Astrocyte (in vitro differentiated cells and primary cell): ENCODE measurements around the gene GOLGA8S. TPM values are rescaled to one million over a fixed set of nuclear protein-coding genes. Genes with fewer than 3 reads are reported as not detected.

Source experiments
- DNase-seq: peaks from one replicate; pipeline ENCODE4 v3.0.0-alpha.2; 2010; ENCODE audit warnings: low read depth
- FAIRE-seq: peaks from 2 replicates; lab custom pipeline; 2011; peaks lifted over from hg19 to GRCh38; lab: Jason Lieb, UNC
- H2AFZ ChIP-seq: 2 replicates; pipeline ENCODE4 v1.6.0; 2012; ENCODE audit warnings: low read depth, low read length, inconsistent platforms
- H3K27ac ChIP-seq: 2 replicates; pipeline ENCODE4 v1.5.1; 2011; ENCODE audit warnings: low read depth, low read length, inconsistent platforms
- H3K27me3 ChIP-seq: 2 replicates; pipeline ENCODE4 v1.6.0; 2011; ENCODE audit warnings: low read length, inconsistent platforms; ENCODE audit not compliant: insufficient read depth
- H3K36me3 ChIP-seq: 2 replicates; pipeline ENCODE4 v1.5.1; 2011; ENCODE audit warnings: low read length, inconsistent platforms; ENCODE audit not compliant: insufficient read depth
- H3K4me1 ChIP-seq: 2 replicates; pipeline ENCODE4 v1.5.1; 2011; ENCODE audit warnings: low read length, inconsistent platforms; ENCODE audit not compliant: insufficient read depth
- H3K4me2 ChIP-seq: 2 replicates; pipeline ENCODE4 v1.6.0; 2012; ENCODE audit warnings: low read length, inconsistent platforms
- H3K4me3 ChIP-seq: 2 replicates; pipeline ENCODE4 v1.5.1; 2011; ENCODE audit warnings: low read depth, mild to moderate bottlenecking, low read length, inconsistent platforms; ENCODE audit not compliant: insufficient read depth
- H3K79me2 ChIP-seq: 2 replicates; pipeline ENCODE4 v1.6.0; 2012; ENCODE audit warnings: mild to moderate bottlenecking, low read length, inconsistent platforms; ENCODE audit not compliant: insufficient read depth
- H3K9ac ChIP-seq: 2 replicates; pipeline ENCODE4 v1.6.0; 2012; ENCODE audit warnings: mild to moderate bottlenecking, low read length, inconsistent platforms
- H3K9me3 ChIP-seq: 2 replicates; pipeline ENCODE4 v1.5.1; 2012; ENCODE audit warnings: low read depth, mild to moderate bottlenecking, low read length, inconsistent platforms; ENCODE audit not compliant: insufficient read depth
- H4K20me1 ChIP-seq: 2 replicates; pipeline ENCODE4 v1.6.0; 2012; ENCODE audit warnings: low read length, inconsistent platforms; ENCODE audit not compliant: insufficient read depth
- H3K27ac Mint-ChIP-seq: one replicate; pipeline ENCODE4 v1.8.0; 2021; ENCODE audit warnings: mild to moderate bottlenecking, mixed read lengths; ENCODE audit not compliant: unreplicated experiment
- H3K27me3 Mint-ChIP-seq: one replicate; pipeline ENCODE4 v1.8.0; 2021; ENCODE audit warnings: low read depth, mixed read lengths; ENCODE audit not compliant: unreplicated experiment
- H3K36me3 Mint-ChIP-seq: one replicate; pipeline ENCODE4 v1.8.0; 2021; ENCODE audit warnings: low read depth, mixed read lengths; ENCODE audit not compliant: unreplicated experiment
- H3K4me1 Mint-ChIP-seq: one replicate; pipeline ENCODE4 v1.8.0; 2021; ENCODE audit warnings: low read depth, mixed read lengths; ENCODE audit not compliant: unreplicated experiment
- H3K4me3 Mint-ChIP-seq: one replicate; pipeline ENCODE4 v1.8.0; 2021; ENCODE audit warnings: mild to moderate bottlenecking, moderate library complexity, mixed read lengths; ENCODE audit not compliant: unreplicated experiment
- H3K9me3 Mint-ChIP-seq: one replicate; pipeline ENCODE4 v1.8.0; 2021; ENCODE audit warnings: mild to moderate bottlenecking, mixed read lengths; ENCODE audit not compliant: unreplicated experiment
- EZH2 ChIP-seq: IDR thresholded peaks from 2 replicates; pipeline ENCODE4 v1.6.1; 2012; ENCODE audit warnings: mild to moderate bottlenecking, low read length, inconsistent platforms; ENCODE audit not compliant: insufficient read depth
- total RNA-seq: library from RNA; stranded (reverse); gene quantifications from 2 replicates; pipeline ENCODE4 v1.2.1, GENCODE V29; 2021
- TF ChIP-seq, protein P1 (sequence below): IDR thresholded peaks from 2 replicates; pipeline ENCODE4 v1.5.1; 2011; ENCODE audit warnings: low read depth, mild to moderate bottlenecking, inconsistent platforms, low read length, moderate library complexity; ENCODE audit not compliant: insufficient read depth

The GOLGA8S gene
- total RNA-seq, 1 donor from 2014 or later: 0.14 TPM

- TF ChIP-seq, protein P1, sequence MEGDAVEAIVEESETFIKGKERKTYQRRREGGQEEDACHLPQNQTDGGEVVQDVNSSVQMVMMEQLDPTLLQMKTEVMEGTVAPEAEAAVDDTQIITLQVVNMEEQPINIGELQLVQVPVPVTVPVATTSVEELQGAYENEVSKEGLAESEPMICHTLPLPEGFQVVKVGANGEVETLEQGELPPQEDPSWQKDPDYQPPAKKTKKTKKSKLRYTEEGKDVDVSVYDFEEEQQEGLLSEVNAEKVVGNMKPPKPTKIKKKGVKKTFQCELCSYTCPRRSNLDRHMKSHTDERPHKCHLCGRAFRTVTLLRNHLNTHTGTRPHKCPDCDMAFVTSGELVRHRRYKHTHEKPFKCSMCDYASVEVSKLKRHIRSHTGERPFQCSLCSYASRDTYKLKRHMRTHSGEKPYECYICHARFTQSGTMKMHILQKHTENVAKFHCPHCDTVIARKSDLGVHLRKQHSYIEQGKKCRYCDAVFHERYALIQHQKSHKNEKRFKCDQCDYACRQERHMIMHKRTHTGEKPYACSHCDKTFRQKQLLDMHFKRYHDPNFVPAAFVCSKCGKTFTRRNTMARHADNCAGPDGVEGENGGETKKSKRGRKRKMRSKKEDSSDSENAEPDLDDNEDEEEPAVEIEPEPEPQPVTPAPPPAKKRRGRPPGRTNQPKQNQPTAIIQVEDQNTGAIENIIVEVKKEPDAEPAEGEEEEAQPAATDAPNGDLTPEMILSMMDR: no peak
- TF ChIP-seq EZH2: no peak
- Histone ChIP-seq H3K9me3 (no peaks in the 10 kb centered on the region), H3K4me1 (no peaks in the 10 kb centered on the region), H4K20me1 (no peaks in the 10 kb centered on the region), H3K36me3 (no peaks in the 10 kb centered on the region), H3K4me2 (no peak overlapping the region), H3K79me2 (no peaks in the 10 kb centered on the region), H3K9ac (no peak overlapping the region), H3K27ac (no peak overlapping the region), H3K4me3 (no peak overlapping the region), H3K27me3 (no peaks in the 10 kb centered on the region), H2AFZ (no peak overlapping the region)
- no peak overlapping the region for H3K4me3 Mint-ChIP-seq
- peaks cover 14% of the 10 kb centered on the region for H3K27me3 Mint-ChIP-seq
- peaks cover 4% of the 10 kb centered on the region for H3K9me3 Mint-ChIP-seq
- no peaks in the 10 kb centered on the region for H3K4me1 Mint-ChIP-seq
- FAIRE-seq (no peak), DNase-seq (no peak)
- H3K27ac Mint-ChIP-seq: no peak overlapping the region
- no peaks in the 10 kb centered on the region for H3K36me3 Mint-ChIP-seq
Measured at GRCh38 chr15:23402140-23402539, 47.6 kb downstream of the GOLGA8S start.

GRCh38 chr15:23402544-23402943 is 48.0 kb downstream of the GOLGA8S start:
- Histone ChIP-seq H3K4me2 (no peak overlapping the region), H3K4me3 (no peak overlapping the region), H3K4me1 (no peaks in the 10 kb centered on the region), H2AFZ (no peak overlapping the region), H3K36me3 (no peaks in the 10 kb centered on the region), H3K79me2 (no peaks in the 10 kb centered on the region), H3K9me3 (no peaks in the 10 kb centered on the region), H3K27ac (no peak overlapping the region), H3K27me3 (no peaks in the 10 kb centered on the region), H4K20me1 (no peaks in the 10 kb centered on the region), H3K9ac (no peak overlapping the region)
- DNase-seq: no peak
- H3K4me3 Mint-ChIP-seq: no peak overlapping the region
- H3K36me3 Mint-ChIP-seq: no peaks in the 10 kb centered on the region
- no peaks in the 10 kb centered on the region for H3K4me1 Mint-ChIP-seq
- peaks cover 5% of the 10 kb centered on the region for H3K9me3 Mint-ChIP-seq
- H3K27ac Mint-ChIP-seq: no peak overlapping the region
- no peak for FAIRE-seq
- H3K27me3 Mint-ChIP-seq: peaks cover 14% of the 10 kb centered on the region
- TF ChIP-seq EZH2: no peak
- TF ChIP-seq, protein P1: no peak

GRCh38 chr15:23403550-23403949 is 49.0 kb downstream of the GOLGA8S start:
- H3K27me3 Mint-ChIP-seq: peaks cover 14% of the 10 kb centered on the region
- Histone ChIP-seq H2AFZ (no peak overlapping the region), H3K4me1 (no peaks in the 10 kb centered on the region), H3K36me3 (no peaks in the 10 kb centered on the region), H3K27me3 (no peaks in the 10 kb centered on the region), H3K79me2 (no peaks in the 10 kb centered on the region), H3K9me3 (no peaks in the 10 kb centered on the region), H3K4me2 (no peak overlapping the region), H3K4me3 (no peak overlapping the region), H3K27ac (no peak overlapping the region), H3K9ac (no peak overlapping the region), H4K20me1 (no peaks in the 10 kb centered on the region)
- no peak overlapping the region for H3K27ac Mint-ChIP-seq
- TF ChIP-seq EZH2: no peak
- TF ChIP-seq, protein P1: no peak
- DNase-seq (no peak), FAIRE-seq (no peak)
- H3K4me1 Mint-ChIP-seq: no peaks in the 10 kb centered on the region
- H3K4me3 Mint-ChIP-seq: no peak overlapping the region
- H3K9me3 Mint-ChIP-seq: peaks cover 5% of the 10 kb centered on the region
- no peaks in the 10 kb centered on the region for H3K36me3 Mint-ChIP-seq
